A673 (cell line): ENCODE results near the gene MOXD1.

Source experiments
- CTCF ChIP-seq: fragments of 300-800, 200-600 bp; sonication (generic); conservative IDR thresholded peaks from 2 replicates; pipeline ENCODE4 v1.5.1; 2017; ENCODE audit warnings: low read depth, mild to moderate bottlenecking, antibody characterized with exemption, low read length, moderate library complexity, mixed read lengths
- EZH2 ChIP-seq: fragments of 200-600 bp; sonication (generic); IDR thresholded peaks from 2 replicates; pipeline ENCODE4 v1.6.1; 2017; ENCODE audit warnings: borderline replicate concordance, low read depth, mild to moderate bottlenecking, mixed read lengths, antibody characterized with exemption, low read length; ENCODE audit not compliant: poor library complexity, severe bottlenecking

GRCh38 chr6:132405143-132405915 lies 4.1 kb upstream of the MOXD1 start:
- TF ChIP-seq CTCF, result no peak
- peak; percentile 16 for TF ChIP-seq EZH2
